IMR-90 (cell line): Measurements from ENCODE around the gene EIF4A3. TPM values are rescaled to one million over a fixed set of nuclear protein-coding genes. Genes with fewer than 3 reads are reported as not detected.

Source experiments
- ATAC-seq: fragments of 200-7000 bp; cut with Tn5 transposase; 2 replicates; pipeline ENCODE4 v1.9.1; 2020; ENCODE audit warnings: low read depth, mild to moderate bottlenecking, moderate library complexity
- BruUV-seq: library from RNA; stranded (reverse); fragments of 400-500 nt; replicated peaks from 2 replicates; lab custom pipeline; 2021; lab: Mats Ljungman, UMichigan
- CTCF ChIA-PET: fragments of 300-600 bp; formaldehyde crosslinking; extraction: SDS; loops from one replicate; lab custom pipeline; 2021; ENCODE audit warnings: antibody characterized with exemption; lab: Yijun Ruan, JAX
- POLR2A ChIA-PET: fragments of 300-600 bp; sonication (Branson Sonifier 250); formaldehyde crosslinking; loops from one replicate; lab custom pipeline; 2022; ENCODE audit warnings: antibody characterized with exemption; ENCODE audit not compliant: unreplicated experiment; lab: Charles Lee
- DNase-seq: peaks from one replicate; pipeline ENCODE4 v3.0.0; 2013
- H2AFZ ChIP-seq: replicated peaks from 2 replicates; pipeline ENCODE3; 2013; ENCODE audit warnings: low read length, mild to moderate bottlenecking; ENCODE audit not compliant: poor library complexity
- H2AK5ac ChIP-seq: 2 replicates; pipeline ENCODE4 v1.6.1; 2013; ENCODE audit warnings: low read depth, low read length, inconsistent platforms
- H2AK9ac ChIP-seq: replicated peaks from 2 replicates; pipeline ENCODE3; 2013; ENCODE audit warnings: mild to moderate bottlenecking, low read depth, low read length, moderate library complexity; ENCODE audit not compliant: poor library complexity
- H2BK120ac ChIP-seq: 2 replicates; pipeline ENCODE4 v1.6.1; 2013; ENCODE audit warnings: low read depth, low read length, inconsistent platforms
- H2BK15ac ChIP-seq: 3 replicates; pipeline ENCODE4 v1.6.1; 2013; ENCODE audit warnings: low read depth, low read length, inconsistent platforms
- H2BK20ac ChIP-seq: 2 replicates; pipeline ENCODE4 v1.6.1; 2013; ENCODE audit warnings: low read depth, mild to moderate bottlenecking, inconsistent platforms, low read length, moderate library complexity
- H2BK5ac ChIP-seq: 2 replicates; pipeline ENCODE4 v1.6.1; 2013; ENCODE audit warnings: mild to moderate bottlenecking, low read depth, low read length, inconsistent platforms; ENCODE audit not compliant: poor library complexity, severe bottlenecking
- H3K14ac ChIP-seq: replicated peaks from 2 replicates; pipeline ENCODE4 v1.6.1; 2013; ENCODE audit warnings: low read depth, low read length, inconsistent platforms
- H3K18ac ChIP-seq: 2 replicates; pipeline ENCODE4 v1.6.1; 2013; ENCODE audit warnings: low read depth, low read length, control low read depth
- H3K23ac ChIP-seq: 2 replicates; pipeline ENCODE4 v1.6.1; 2013; ENCODE audit warnings: low read depth, low read length, inconsistent platforms
- H3K27ac ChIP-seq: 2 replicates; pipeline ENCODE4 v1.5.1; 2013; ENCODE audit warnings: mild to moderate bottlenecking, control low read depth, low read length; ENCODE audit not compliant: insufficient read depth
- H3K27me3 ChIP-seq: 2 replicates; pipeline ENCODE4 v1.6.1; 2013; ENCODE audit warnings: low read length; ENCODE audit not compliant: control insufficient read depth, insufficient read depth
- H3K36me3 ChIP-seq: 2 replicates; pipeline ENCODE4 v1.6.1; 2013; ENCODE audit warnings: low read length, mixed read lengths; ENCODE audit not compliant: control insufficient read depth, insufficient read depth
- H3K4ac ChIP-seq: 2 replicates; pipeline ENCODE4 v1.6.1; 2013; ENCODE audit warnings: low read depth, low read length, inconsistent platforms
- H3K4me1 ChIP-seq: 2 replicates; pipeline ENCODE4 v1.6.1; 2013; ENCODE audit warnings: low read length, mixed read lengths; ENCODE audit not compliant: control insufficient read depth, insufficient read depth
- H3K4me2 ChIP-seq: 2 replicates; pipeline ENCODE4 v1.6.1; 2013; ENCODE audit warnings: low read depth, mild to moderate bottlenecking, control low read depth, low read length, moderate library complexity
- H3K4me3 ChIP-seq: 2 replicates; pipeline ENCODE4 v1.5.1; 2013; ENCODE audit warnings: low read depth, mild to moderate bottlenecking, control low read depth, low read length, moderate library complexity; ENCODE audit not compliant: insufficient read depth
- H3K56ac ChIP-seq: 2 replicates; pipeline ENCODE4 v1.6.1; 2013; ENCODE audit warnings: low read length, inconsistent platforms; ENCODE audit not compliant: insufficient read depth; ENCODE audit errors: extremely low read depth
- H3K79me1 ChIP-seq, 2 experiments: 2 replicates each; pipeline ENCODE4 v1.6.1; 2013; ENCODE audit warnings: low read length in 2 of 2, inconsistent platforms in 1 of 2, low read depth in 1 of 2
- H3K9ac ChIP-seq: 2 replicates; pipeline ENCODE4 v1.6.1; 2013; ENCODE audit warnings: low read depth, low read length, control low read depth
- H3K9me1 ChIP-seq: 2 replicates; pipeline ENCODE4 v1.6.1; 2013; ENCODE audit warnings: low read length, inconsistent platforms; ENCODE audit not compliant: insufficient read depth
- H3K9me3 ChIP-seq: 2 replicates; pipeline ENCODE4 v1.6.1; 2013; ENCODE audit warnings: low read length; ENCODE audit not compliant: control insufficient read depth, insufficient read depth
- H4K20me1 ChIP-seq: 2 replicates; pipeline ENCODE4 v1.6.1; 2013; ENCODE audit warnings: low read length, inconsistent platforms; ENCODE audit not compliant: insufficient read depth
- H4K5ac ChIP-seq: 2 replicates; pipeline ENCODE4 v1.6.1; 2013; ENCODE audit warnings: mild to moderate bottlenecking, low read depth, low read length, control low read depth
- H4K8ac ChIP-seq, 2 experiments: 2 replicates each; pipeline ENCODE4 v1.6.1; 2013; ENCODE audit warnings: low read depth in 2 of 2, low read length in 2 of 2, control low read depth in 1 of 2, inconsistent platforms in 1 of 2
- H4K91ac ChIP-seq: 2 replicates; pipeline ENCODE4 v1.6.1; 2013; ENCODE audit warnings: low read depth, low read length, inconsistent platforms; ENCODE audit not compliant: insufficient read depth
- BHLHE40 ChIP-seq: fragments of 150-350 bp; IDR thresholded peaks from 2 replicates; pipeline ENCODE4 v1.6.1; 2016; ENCODE audit warnings: mild to moderate bottlenecking, low read depth, low read length
- CHD1 ChIP-seq: IDR thresholded peaks from 2 replicates; pipeline ENCODE4 v1.6.1; 2012; ENCODE audit warnings: low read depth, low read length, improper control_type of control experiment
- MAZ ChIP-seq: IDR thresholded peaks from 2 replicates; pipeline ENCODE4 v1.6.1; 2012; ENCODE audit warnings: low read depth, mild to moderate bottlenecking, low read length, improper control_type of control experiment, moderate library complexity, borderline replicate concordance
- MXI1 ChIP-seq: IDR thresholded peaks from 2 replicates; pipeline ENCODE4 v1.6.1; 2012; ENCODE audit warnings: low read depth, mild to moderate bottlenecking, low read length, moderate library complexity, borderline replicate concordance
- NFE2L2 ChIP-seq: fragments of 150-350 bp; IDR thresholded peaks from 2 replicates; pipeline ENCODE4 v1.6.1; 2016; ENCODE audit warnings: low read depth, mild to moderate bottlenecking, low read length
- POLR2A ChIP-seq: IDR thresholded peaks from 2 replicates; pipeline ENCODE4 v1.6.1; 2012; ENCODE audit warnings: mild to moderate bottlenecking, low read depth, low read length
- RCOR1 ChIP-seq: IDR thresholded peaks from 2 replicates; pipeline ENCODE4 v1.6.1; 2012; ENCODE audit warnings: mild to moderate bottlenecking, low read length, improper control_type of control experiment; ENCODE audit not compliant: insufficient replicate concordance
- RFX5 ChIP-seq: IDR thresholded peaks from 2 replicates; pipeline ENCODE4 v1.8.0; 2012; ENCODE audit warnings: low read depth, mild to moderate bottlenecking, low read length, moderate library complexity
- SMC3 ChIP-seq: fragments of 150-350 bp; IDR thresholded peaks from 2 replicates; pipeline ENCODE4 v1.6.1; 2016; ENCODE audit warnings: low read depth, mild to moderate bottlenecking, antibody characterized with exemption, low read length, moderate library complexity
- WGBS, 2 experiments: methylation state at CpG; one replicate each; pipeline versions ENCODE4 v1.1.5 to v1.1.7; 2013; ENCODE audit warnings: missing lambda C conversion rate in 2 of 2; ENCODE audit not compliant: insufficient read length in 1 of 2; ENCODE audit errors: extremely low coverage in 2 of 2; 5-methylcytosine and 5-hydroxymethylcytosine counted together
- dilution Hi-C: fragments of 300-500 bp; cut with HindIII; formaldehyde crosslinking; loops from one replicate; pipeline ENCODE4 v1.14.3; 2018; ENCODE audit warnings: low sequenced_read_pairs; ENCODE audit not compliant: unreplicated experiment
- in situ Hi-C: fragments of 300-500 bp; cut with MboI; formaldehyde crosslinking; loops from 3 replicates; pipeline ENCODE4 v1.14.3; 2019; ENCODE audit warnings: low sequenced_read_pairs, inconsistent platforms, mixed read lengths
- intact Hi-C: fragments of 100-400 bp; cut with micrococcal nuclease; formaldehyde crosslinking; loops from 2 replicates; pipeline ENCODE4 v1.10.0; 2022
- polyA plus RNA-seq, 3 experiments: library from polyadenylated mRNA; depleted of rRNA; stranded (reverse); fragments of >200 nt; gene quantifications; 2 replicates each; pipeline ENCODE4 v1.2.3, GENCODE V29; 2012; ENCODE audit warnings: low replicate concordance in 1 of 3
- total RNA-seq: library from RNA; depleted of rRNA; stranded (reverse); fragments of >200 nt; gene quantifications from 2 replicates; pipeline ENCODE4 v1.2.3, GENCODE V29; 2012
- TF ChIP-seq, protein P1 (sequence below): fragments of 150-350 bp; IDR thresholded peaks from 2 replicates; pipeline ENCODE4 v1.6.1; 2016; ENCODE audit warnings: low read depth, mild to moderate bottlenecking, low read length, moderate library complexity, borderline replicate concordance
- TF ChIP-seq, protein P2 (sequence below): fragments of 150-350 bp; IDR thresholded peaks from 2 replicates; pipeline ENCODE4 v1.6.1; 2017; ENCODE audit warnings: mild to moderate bottlenecking, antibody characterized with exemption, low read length, low read depth

Gene EIF4A3
- total and polyA plus RNA-seq, 2 of the 4 experiments (the other 2 are of a cell fraction), result 85.3 to 97.1 TPM

DNA sequence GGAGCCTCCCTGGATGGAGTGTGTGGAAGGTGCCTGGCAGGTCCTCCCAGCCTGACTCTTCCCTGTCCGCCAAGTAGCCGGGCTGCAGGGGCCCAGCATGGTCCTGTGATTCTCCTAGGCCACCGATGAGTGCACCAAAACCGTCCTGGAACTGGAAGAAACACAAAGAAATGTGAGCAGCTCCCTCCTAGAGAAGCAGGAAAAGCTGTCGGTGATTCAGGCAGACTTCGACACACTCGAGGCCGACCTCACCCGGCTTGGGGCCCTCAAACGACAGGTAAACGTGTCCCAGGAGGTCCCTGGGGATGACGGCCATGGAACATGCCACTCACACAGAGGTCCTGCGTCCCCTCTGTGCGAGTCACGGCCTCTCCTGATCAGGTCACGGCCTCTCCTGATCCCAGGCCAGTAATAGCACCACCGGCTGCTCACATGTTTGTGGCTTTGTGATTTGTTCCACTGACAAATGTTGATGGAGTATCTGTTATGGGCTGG, 49.8 kb downstream of the EIF4A3 start:
- H3K9ac ChIP-seq, result no peak overlapping the region
- H3K27ac ChIP-seq, result no peak overlapping the region
- no peak overlapping the region for H2BK5ac ChIP-seq
- no peak overlapping the region for H2BK20ac ChIP-seq
- no peak overlapping the region for H3K14ac ChIP-seq
- ChIA-PET CTCF (no interaction called here), POLR2A (no interaction called here)
- no peak for DNase-seq
- H3K18ac ChIP-seq, result no peak overlapping the region
- no peak overlapping the region for H2BK120ac ChIP-seq
- in situ Hi-C loops, result no loop called here
- no peak overlapping the region for H3K56ac ChIP-seq
- H3K9me3 ChIP-seq, result no peaks in the 10 kb centered on the region
- no peaks in the 10 kb centered on the region for H4K20me1 ChIP-seq
- peak overlapping the region; percentile 33 for H2AFZ ChIP-seq
- intact Hi-C loops, result no loop called here
- BruUV-seq, result no TSS peak
- dilution Hi-C loops, result no loop called here
- H3K27me3 ChIP-seq, result peaks cover 2% of the 10 kb centered on the region
- H4K8ac ChIP-seq, result no peak overlapping the region
- TF ChIP-seq SMC3 (no peak), POLR2A (no peak), MXI1 (no peak), CHD1 (no peak), RCOR1 (no peak), NFE2L2 (no peak), RFX5 (no peak), MAZ (no peak), BHLHE40 (no peak)
- TF ChIP-seq, protein P1, sequence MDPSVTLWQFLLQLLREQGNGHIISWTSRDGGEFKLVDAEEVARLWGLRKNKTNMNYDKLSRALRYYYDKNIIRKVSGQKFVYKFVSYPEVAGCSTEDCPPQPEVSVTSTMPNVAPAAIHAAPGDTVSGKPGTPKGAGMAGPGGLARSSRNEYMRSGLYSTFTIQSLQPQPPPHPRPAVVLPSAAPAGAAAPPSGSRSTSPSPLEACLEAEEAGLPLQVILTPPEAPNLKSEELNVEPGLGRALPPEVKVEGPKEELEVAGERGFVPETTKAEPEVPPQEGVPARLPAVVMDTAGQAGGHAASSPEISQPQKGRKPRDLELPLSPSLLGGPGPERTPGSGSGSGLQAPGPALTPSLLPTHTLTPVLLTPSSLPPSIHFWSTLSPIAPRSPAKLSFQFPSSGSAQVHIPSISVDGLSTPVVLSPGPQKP, result no peak
- TF ChIP-seq, protein P2, sequence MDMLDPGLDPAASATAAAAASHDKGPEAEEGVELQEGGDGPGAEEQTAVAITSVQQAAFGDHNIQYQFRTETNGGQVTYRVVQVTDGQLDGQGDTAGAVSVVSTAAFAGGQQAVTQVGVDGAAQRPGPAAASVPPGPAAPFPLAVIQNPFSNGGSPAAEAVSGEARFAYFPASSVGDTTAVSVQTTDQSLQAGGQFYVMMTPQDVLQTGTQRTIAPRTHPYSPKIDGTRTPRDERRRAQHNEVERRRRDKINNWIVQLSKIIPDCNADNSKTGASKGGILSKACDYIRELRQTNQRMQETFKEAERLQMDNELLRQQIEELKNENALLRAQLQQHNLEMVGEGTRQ, result no peak
- no peak overlapping the region for H2AK5ac ChIP-seq
- no peak overlapping the region for H4K5ac ChIP-seq
- peaks cover 0 to 7% of the 10 kb centered on the region in 2 experiments; a peak in 3 of 4 replicates for H3K79me1 ChIP-seq
- no peak overlapping the region for H3K23ac ChIP-seq
- H3K4me2 ChIP-seq, result no peak overlapping the region
- no peak overlapping the region for H3K4me3 ChIP-seq
- H3K9me1 ChIP-seq, result peaks cover 4% of the 10 kb centered on the region
- H2AK9ac ChIP-seq, result peak overlapping the region; percentile 52
- 68% methylated on average over 8 of the region's 17 CpGs; no CpG with 5 or more reads in 1 of the 2 experiments for WGBS, 2 experiments
- no peak overlapping the region for H4K91ac ChIP-seq
- no peak for ATAC-seq
- no peak overlapping the region for H3K4ac ChIP-seq
- no peaks in the 10 kb centered on the region for H3K36me3 ChIP-seq
- H3K4me1 ChIP-seq, result peaks cover 2% of the 10 kb centered on the region
- no peak overlapping the region for H2BK15ac ChIP-seq
